ENCODE measurements around the gene HOXD8. TPM values are rescaled to one million over a fixed set of nuclear protein-coding genes. Genes with fewer than 3 reads are reported as not detected.

The HOXD8 gene
- total RNA-seq, 1 donor from 2014 or later: not detected

DNA sequence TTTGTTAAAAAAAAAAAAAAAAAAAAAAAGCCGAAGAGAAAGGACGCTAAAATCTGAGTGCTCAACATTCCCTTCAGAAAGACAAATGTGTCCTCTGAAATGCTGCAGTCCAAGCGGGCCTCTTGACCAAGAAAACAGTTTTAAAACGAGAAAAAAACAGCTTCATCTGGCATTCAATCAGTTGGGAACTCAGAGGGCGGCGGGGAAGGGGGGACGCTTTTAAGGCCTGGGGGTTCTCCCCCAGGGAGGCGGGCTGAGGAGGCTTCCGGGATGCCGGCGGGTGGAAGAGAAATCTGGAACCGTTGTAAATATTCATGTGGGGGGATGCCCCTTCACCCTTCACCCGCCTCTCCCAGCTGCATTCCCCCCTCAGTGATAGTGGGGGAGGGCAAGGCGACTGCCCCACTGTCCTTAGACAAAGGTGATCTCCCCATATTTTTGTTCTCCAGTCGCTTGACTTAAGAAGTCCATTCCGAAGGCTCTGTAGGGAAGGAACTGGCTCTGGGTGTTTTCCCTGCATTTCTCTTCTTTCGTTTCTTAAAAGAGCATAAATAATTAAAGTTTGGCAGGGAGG lies 25.7 kb upstream of the HOXD8 start:
- DNase-seq: no peak

DNA sequence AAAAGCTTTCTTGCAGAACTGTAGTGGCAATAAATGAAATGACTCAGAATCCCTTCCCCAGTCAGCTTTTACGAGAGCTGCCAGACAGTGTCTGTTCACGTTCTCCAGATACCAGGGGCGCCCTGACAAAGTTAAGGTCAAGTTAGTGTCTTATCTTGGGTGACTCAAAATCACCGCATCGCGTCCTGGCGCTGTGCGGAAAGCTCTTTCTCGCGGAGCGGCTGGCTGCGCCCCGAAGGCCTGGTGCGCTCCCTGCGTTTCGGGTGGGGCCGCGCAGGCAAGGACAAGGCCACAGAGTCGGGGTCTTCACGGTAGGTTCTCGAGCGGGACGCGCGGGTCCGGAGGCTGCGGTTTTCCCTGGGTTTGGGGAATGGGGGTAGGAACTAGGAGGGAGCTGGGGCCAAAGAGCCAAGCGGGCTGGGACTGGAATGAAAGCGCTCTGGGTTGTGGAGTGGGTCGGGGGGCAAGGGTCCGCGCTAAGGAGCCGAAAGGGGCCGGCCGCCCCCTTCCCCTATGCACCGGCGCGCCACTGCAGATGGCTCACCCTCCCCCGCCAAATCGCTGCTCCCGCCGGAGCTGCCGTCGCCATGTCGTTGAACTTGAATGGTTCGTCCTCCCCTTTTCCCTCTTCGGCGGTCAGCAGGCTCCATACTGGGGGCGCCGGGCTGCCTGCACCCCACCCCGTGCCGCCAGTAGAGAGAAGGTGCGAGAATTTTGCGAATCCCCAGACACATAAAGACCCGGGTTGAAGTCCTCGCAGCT lies 25.0 kb upstream of the HOXD8 start:
- DNase-seq: no peak

DNA sequence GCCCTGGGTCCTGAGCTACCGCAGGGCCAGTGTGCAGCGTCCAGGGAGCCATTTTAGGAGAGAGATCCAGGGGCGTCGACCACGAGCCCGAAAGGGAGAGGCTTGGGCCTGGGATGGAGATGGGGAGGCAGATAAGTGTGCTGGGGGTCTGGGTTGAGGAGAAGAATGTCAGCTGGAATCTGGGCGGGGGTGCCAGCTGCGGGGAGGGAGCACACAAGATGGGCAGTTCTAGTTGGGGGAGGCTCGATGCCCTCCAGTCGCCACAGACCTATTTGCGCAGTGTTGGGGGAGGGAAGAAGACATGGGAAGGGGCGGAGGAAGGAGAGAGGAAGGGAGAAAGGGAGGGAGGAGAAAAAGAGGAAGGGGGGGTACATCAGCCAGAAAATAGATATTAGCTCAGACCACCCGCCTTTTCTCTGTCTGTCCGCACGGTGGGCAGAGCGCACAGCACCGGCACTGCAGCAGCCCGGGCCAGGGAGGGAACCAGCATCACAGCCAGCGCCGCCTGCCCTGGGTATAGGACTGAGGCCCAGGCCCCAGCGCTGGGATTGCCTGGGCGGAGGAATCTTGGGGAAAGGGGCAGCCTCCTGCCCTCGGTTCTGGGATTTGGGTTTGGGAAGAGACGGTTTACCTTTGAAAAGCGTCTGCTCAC lies 24.3 kb upstream of the HOXD8 start:
- DNase-seq: no peak

DNA sequence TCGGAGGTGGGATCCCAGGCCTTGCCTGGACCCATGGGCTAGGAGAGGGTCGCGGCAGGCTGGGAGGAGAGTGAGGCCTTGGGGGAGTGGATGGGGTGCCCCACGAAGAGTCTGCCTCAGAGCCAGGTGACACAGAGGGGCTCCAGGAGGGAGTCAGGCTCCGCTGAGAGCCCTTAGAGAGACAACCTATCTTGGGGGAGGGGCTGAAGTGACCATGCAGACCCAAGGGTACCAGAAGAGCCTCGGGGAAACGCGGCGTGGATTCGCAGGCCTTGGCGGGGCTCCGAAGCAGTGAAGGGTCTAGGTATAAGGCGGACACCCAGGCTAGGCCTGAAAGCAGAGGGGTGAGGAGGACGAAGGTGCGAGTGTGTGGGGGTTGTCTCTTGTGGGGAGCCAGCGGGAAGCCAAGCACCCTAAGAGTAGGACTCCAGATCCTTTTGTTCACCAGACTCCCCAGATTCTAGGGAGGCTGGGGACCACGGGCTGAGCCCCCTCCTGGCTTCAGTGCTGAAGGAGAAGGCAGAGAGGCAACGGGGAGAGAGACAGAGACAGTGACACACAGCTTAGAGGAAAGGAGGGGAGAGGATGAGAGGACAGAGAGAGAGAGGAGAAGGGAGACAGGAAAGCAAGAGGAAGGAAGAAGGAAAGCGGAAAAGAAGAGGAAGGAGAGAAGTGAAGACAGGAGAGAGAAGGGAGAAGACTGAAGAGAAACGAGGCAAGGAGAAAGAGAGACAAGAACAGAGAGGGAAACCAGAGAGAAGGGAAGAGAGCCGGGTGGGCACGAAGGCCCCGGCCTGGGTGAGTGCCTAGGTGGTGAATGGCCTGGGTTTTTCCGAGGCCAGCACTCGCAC lies 23.6 kb upstream of the HOXD8 start:
- no peak for DNase-seq

DNA sequence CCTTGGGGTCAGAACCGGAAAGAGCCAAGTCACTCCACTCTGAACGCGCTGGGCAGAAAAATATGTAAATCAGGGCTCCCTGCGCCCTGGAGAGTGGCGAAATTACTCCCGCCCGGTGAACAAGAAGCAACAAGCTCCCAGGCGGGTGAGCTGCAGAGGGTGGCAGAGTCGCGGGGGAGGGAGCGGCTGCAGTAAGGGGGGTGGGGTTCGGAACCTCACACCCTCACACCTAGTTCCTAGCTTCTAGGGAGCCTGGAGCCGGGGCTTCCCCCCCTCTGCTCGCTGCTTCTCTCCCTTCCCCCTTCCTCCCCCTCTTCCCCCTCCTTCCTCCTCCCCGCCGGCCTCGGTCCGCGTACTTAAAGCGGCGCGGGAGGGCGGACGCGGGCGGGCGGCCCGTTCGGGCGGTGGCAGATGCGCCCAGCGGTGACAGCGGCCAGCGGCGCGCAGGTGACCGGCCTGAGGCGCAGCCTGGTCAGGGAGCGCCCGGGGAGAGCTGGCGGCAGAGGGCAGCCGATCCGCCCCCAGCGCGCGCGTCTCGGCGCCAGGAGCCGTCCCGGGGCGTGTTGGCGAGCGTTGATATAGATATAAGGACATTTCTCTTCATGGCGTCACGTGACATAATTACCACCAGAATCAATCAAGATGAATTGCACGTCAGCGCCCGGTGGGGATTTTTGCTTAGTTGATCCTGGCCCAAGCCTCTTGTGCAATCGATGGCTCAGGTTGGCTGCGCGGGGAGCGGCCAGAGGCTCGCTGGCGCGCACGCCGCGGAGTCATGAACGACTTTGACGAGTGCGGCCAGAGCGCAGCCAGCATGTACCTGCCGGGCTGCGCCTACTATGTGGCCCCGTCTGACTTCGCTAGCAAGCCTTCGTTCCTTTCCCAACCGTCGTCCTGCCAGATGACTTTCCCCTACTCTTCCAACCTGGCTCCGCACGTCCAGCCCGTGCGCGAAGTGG lies 22.6 kb upstream of the HOXD8 start, which contains the start of gene HOXD11:
Gene HOXD11 (plus strand): TSS at position 700 of the 959 bp plus-strand sequence. CDS start 76 bp downstream, at position 776.
- DNase-seq: no peak

DNA sequence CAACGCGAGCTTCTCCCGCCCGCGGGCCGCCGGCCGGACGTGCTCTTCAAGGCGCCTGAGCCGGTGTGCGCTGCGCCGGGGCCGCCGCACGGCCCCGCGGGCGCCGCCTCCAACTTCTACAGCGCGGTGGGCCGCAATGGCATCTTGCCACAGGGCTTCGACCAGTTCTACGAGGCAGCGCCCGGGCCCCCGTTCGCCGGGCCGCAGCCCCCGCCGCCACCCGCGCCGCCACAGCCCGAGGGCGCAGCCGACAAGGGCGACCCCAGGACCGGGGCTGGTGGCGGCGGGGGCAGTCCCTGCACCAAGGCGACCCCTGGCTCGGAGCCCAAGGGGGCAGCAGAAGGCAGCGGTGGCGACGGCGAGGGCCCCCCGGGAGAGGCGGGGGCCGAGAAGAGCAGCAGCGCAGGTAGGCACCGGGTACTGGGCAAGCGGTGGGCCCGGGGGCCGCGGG lies 21.7 kb upstream of the HOXD8 start:
- no peak for DNase-seq

DNA sequence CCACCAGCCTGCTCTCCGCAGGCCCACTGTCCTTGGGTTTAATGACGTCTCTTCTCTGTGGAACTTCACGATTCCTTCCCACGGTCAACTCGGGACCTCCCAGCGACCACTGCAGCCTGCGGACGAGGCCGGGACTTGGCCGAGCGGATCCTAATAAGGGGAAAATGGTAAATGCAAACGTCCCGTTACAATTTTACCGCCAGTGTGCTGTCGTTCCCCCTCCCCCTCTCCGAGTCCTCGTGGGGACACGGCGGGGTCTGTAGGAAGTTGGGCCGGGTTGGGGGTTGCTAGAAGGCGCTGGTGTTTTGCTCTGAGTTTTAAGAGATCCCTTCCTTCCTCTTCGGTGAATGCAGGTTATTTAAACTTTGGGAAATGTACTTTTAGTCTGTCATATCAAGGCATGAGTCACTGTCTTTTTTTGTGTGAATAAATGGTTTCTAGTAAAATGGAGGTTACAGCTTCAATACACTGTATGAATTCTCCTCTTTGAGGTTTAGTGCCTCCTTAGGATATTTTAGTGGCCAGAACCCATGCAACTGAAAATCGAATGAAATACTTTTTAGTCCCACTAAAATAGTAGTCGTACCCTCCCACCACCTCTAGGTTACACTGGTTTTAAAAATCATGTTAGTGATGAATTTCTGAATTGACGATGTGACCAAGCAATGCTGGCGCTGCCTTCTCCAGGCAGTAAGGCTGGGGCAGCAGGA lies 20.2 kb upstream of the HOXD8 start:
- no peak for DNase-seq

DNA sequence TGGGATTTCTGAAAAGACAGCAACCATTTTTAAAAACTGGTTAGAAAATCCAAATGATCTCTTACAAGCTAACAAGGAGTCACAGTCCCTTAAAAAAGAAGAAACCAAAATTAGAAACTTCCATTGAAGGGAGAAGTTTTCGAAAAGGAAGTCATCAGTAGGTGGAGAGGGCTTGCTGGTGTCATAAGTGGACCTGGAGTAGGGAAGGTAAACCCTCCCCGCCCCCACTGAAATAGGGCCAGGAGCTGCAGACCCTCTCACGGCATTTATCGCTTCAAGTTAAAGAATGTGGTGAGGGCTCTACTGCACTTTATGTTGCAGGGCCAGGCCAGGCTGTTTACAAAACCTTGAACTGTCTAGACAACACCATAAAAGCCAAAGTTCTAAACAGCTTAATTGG lies 19.6 kb upstream of the HOXD8 start:
- no peak for DNase-seq

DNA sequence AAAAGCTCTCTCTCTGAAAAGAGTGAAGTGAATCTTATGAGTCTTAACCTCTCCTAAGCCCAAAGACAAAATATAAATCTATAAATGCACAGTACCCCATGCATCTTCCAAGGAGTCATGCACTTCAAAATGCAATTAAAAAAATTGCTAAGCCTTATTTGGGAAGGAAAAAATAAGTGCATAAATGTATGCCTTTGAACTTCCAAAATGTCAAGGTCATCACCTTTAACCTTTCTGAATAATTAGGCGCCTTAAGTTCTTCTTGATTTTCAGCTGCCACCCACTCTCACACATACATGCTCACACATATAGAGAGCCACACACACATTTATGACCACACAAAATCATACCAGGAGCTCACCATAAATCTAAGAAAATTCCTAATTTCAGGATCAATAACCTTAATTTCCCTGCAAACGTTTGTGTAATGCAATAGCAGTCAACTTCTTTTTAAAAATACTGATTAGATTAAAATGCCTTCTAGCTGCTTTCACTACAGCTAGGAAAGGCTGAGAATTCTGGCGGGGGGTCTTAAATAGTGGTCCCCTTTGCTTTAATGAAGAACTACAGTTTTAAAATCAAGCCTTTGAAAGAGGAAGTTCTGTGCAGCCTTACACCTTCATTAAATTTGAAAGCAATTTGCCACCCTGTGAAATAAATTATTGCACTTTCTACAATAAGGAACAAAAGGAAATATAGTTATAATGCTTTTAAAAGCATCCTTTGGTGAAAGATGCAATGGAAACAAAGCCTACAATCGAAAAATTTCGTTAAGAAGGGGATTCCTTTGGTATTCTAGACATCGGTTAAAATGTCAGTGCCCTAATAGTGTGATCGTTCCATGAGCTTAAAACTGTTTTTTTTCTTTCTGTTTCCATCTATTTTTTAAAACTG lies 18.8 kb upstream of the HOXD8 start:
- DNase-seq: no peak

DNA sequence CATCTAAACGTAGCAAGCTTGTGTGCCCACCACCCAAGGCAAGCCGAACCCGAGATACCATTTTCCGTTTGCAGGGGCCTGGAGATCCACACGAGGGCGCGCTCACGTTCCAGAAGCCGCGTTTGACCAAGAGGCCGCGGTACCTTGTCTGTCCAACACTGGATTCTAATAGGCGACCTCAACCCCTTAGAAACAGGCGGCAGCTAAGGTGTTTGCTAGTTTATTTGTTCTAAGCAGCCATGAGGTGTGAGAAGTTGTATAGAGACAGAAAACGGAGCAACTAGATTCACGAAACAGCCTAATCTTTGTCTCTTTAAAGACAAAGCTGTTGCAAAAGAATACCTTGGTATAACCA lies 18.2 kb upstream of the HOXD8 start:
- DNase-seq: no peak

DNA sequence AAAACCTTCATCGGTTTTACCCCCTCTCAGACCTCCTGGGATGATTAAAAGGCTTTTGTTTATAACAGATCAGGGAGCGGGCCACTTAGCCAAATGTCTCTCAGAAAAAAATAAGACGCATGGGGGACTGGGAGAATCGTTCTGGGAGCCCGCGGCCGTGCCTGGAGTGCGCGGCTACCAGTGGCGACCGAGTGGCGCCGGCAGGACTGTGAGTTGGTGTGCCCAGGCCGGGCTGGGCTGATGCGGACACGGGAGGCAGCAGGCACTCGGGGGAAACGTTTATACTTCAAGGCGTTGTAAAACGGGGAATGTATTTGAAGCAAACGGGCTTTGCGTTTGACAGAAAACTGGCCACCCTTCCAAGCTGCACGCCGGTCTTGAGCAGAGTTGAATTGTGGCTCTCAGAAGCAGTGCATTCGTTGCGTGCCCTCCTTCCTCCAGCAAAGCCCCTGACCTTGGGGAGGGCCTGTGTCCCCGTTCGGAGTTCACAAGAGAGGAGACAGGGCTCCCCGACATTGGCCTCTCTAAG lies 17.6 kb upstream of the HOXD8 start:
- DNase-seq: no peak

DNA sequence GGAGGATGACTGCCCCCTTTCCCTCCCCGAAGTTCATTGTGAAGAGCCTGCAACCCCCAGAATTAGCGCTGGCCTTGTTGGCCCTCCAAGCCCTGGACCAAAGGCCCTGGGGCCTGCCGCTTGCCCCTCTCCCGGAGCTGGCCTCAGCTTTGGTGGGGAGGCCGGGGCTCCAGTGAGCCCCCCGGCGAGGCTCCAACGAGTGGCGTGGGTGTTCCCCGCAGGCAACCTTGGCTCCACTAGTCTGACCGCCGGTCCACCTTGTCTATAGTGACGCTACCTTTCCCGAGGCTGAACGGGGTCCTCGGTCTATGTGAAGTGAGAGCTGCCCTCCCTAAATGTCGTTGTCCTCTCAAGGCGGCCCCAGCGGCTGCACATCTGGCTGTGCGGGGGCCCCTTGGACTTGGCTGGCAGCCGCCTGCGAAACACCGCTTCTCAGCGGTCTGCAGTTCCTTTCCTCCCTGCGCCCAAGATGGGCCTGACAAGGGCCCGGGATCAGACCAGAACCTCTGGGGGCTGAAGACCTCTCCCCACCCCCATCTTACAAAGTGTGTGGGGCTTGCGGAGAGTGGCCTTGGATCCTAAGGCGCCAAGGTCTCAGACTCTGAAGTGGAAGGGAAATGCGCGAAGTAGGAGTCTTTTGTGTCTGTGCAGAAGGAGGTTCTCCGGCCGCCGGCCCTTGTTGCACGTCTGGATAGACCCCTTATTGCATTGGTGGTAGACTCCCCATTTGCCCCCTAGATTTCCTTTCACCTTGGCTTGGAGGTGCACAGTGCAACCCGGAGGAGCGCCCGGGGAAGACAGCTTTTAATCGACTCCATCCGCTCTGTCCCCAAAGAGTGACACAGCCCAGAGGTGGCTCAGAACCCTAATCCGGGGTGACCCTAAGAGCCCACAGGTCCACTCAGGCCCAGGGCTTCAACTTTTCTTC lies 16.9 kb upstream of the HOXD8 start:
- no peak for DNase-seq

DNA sequence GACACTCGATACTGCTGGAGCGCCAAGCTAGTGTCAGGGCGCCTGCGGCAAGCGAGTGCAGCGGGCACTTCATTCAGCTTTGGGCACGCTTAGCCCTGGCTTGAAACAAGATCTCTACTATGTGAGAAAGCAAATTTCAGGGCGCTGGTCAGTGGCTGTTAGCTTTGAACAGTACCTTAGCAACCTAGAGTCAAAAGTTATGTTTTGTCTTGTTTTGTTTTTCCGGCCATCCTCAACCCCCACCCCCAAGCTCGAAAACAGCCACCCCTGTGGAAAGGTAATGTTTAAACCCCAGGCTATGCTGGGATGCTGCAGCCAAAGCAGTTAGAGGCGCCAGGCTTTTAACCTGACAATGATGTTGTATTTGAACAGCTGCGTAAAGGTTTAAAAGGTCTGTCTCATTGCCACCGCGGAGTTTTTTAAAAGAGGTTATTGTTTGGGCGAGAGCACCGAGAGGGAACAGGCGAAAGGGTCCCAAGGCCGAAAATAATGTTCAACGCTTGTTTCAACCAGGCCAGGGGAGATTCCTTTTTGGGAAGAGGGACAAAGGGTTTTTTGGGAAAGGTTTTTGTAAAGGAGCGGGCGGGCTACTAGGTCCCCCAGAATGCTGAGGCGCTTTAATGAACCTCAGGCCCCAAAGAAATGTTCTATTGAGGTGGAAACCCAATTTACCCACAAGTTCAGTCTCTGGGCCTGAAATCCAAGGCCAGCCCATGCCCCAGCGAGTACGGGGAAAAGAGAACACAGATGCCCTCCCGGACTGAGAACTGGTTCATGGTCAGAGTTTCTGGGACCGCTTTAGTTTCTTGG lies 15.2 kb upstream of the HOXD8 start:
- no peak for DNase-seq

DNA sequence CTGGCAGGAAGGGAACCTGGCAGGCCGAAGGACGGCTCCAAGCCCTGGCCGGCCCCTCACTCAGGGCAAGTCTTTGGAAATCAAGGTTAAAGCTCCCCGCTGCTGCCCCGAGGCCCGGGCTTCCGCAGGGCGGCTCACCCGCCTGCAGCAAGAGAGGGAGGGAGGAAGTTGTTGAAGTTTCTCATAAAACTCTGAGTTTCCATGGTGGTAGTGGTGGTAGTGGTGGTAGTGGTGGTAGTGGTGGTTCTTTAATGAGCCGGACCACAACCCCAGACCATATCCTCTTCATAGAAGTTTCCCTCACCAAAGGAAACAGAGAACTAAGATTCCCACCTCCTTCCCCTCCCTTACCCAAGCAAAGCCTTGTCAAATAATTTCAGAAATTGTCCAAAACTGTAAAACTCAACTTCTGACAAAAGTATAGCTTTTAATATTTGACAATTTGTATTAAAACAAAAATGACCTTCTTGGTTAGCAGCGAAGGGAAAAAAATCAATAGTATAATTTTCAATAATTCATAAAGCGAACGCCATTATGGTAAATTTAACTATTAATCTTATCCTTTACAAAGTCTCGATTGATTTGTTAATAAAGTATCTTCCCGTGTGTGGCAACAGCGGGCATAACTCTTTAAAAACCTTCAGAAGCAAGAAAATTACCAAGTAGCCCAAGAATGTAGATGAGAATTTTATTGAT lies 14.4 kb upstream of the HOXD8 start:
- DNase-seq: no peak

DNA sequence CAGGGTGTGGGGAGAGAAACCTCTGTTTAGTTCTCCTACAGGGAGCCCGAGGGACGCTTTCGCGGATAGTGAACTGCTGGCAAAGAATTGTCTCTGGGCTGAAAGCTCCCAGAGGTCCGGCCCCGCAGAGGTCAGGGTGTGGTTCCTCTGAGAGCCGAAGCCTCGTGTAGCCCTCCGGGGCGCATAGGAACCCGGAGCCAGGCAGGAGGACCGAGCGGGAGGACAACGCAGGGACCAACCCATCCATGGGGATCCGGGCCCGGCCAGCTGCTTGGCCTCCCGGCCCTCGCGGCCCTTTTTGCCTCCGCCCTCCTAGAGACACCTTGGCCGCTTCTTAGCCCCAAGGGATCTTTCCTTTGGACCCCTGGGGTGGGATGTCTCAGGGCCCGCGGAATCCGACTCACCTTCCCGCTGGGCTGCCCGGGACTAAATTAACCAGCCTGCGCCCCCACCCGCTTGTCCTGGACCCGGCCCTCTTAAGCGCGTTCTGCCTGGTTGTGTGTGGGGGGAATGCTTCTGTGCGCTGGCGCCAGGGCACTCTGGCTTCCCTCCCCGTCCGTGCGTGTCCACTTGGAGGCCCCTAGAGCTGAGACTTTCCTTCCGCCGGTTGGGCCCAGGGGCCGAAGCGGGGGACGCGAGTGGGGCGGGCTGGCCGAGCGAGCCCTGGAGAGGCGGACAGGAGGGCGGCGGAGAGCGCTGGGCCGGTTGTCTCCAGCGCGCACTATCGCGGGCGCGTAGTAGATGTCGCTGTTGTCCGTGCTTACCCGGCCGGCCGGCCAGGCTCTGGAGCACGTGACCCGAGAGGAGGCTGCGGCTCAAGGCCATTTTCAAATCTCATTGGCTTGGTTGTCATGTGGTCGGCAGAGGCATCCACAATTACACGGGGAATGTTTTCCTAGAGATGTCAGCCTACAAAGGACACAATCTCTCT lies 13.4 kb upstream of the HOXD8 start, which contains the start of gene HOXD10:
Gene HOXD10 (plus strand): TSS at position 896 of the 931 bp plus-strand sequence. CDS start 56 bp downstream, outside the sequence.
- DNase-seq: no peak

Measured in occipital lobe (tissue), 2 donors.